Peyer's patch (tissue), 4 donors: ENCODE measurements around the gene FCRL5. TPM values are rescaled to one million over a fixed set of nuclear protein-coding genes. Genes with fewer than 3 reads are reported as not detected.
A peak's percentile ranks its signal among the peaks of the same experiment; 100 is the strongest.

Experiments used
- DNase-seq, 3 donors: peaks; one replicate each; pipeline ENCODE4 v3.0.0-alpha.2; 2017 to 2019
- H3K27ac ChIP-seq, 4 donors: fragments of 200-600 bp; sonication (generic); one replicate each; pipeline ENCODE4 v1.5.1; 2016 to 2019
- H3K27me3 ChIP-seq, 2 donors: fragments of 200-600 bp; sonication (generic); one replicate each; pipeline ENCODE4 v1.5.1; 2019
- H3K36me3 ChIP-seq, 3 donors: fragments of 200-600 bp; sonication (generic); one replicate each; pipeline ENCODE4 v1.5.1; 2016 to 2019
- H3K4me1 ChIP-seq, 4 donors: fragments of 200-600 bp; sonication (generic); one replicate each; pipeline ENCODE4 v1.5.1; 2016 to 2019
- H3K4me3 ChIP-seq, 4 donors: fragments of 200-600 bp; sonication (generic); 1 replicate in 3 of 4; 2 replicates in 1 of 4; pipeline ENCODE4 v1.5.1; 2016 to 2019; ENCODE audit warnings: mild to moderate bottlenecking in 1 of 4
- H3K9me3 ChIP-seq, 4 donors: fragments of 200-600 bp; sonication (generic); one replicate each; pipeline ENCODE4 v1.5.1; 2016 to 2019; ENCODE audit warnings: mild to moderate bottlenecking in 1 of 4
- CTCF ChIP-seq, 6 experiments: fragments of 450-650 bp in 4 of 6; fragments of 200-600 bp in 2 of 6; sonication (generic) in 1 of 6; IDR thresholded peaks; one replicate each; pipeline ENCODE4 v1.5.1; 2017 to 2019; ENCODE audit warnings: antibody characterized with exemption in 6 of 6, mild to moderate bottlenecking in 3 of 6, moderate library complexity in 1 of 6
- POLR2A ChIP-seq, 2 donors: fragments of 450-650 bp; IDR thresholded peaks; one replicate each; pipeline ENCODE4 v1.5.1; 2017; ENCODE audit warnings: antibody characterized with exemption in 2 of 2, mild to moderate bottlenecking in 2 of 2, moderate library complexity in 2 of 2
- total RNA-seq, 4 donors: library from RNA; depleted of rRNA; stranded (reverse); fragments of >200 nt; gene quantifications; one replicate each; pipeline ENCODE4 v1.1.0, GENCODE V29; 2016

Gene FCRL5
- total RNA-seq, 4 donors from 2014 or later = 0.53 to 19.0 (median 3.8) TPM

DNA sequence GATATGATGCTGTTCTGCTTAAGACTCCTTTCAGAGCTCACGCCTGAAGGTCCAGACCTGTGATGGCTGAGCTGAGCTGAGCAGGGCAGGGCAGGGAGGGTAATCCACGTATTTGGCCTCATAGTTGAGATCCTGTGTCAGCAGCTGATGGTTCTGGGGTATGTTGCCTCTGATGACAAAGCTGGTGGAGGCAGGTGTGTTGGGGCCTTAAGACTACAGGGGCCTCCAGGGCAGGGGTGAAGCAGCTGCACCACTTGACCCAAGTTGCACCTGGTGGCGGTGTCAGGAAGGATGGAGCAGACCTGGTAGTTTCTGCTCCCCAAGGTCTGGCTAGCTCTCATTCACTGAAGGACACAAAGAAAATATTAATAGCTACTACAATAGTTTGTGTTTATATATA is 57.0 kb downstream of the FCRL5 start:
- no peak overlapping the region for H3K27ac ChIP-seq
- no peak for DNase-seq
- peaks cover 0 to 13% (median 0%) of the 10 kb centered on the region in 4 donors for H3K4me1 ChIP-seq
- TF ChIP-seq CTCF (IDR thresholded peaks at IDR 0.05) (no peak), POLR2A (IDR thresholded peaks at IDR 0.05) (no peak)
- H3K9me3 ChIP-seq = no peaks in the 10 kb centered on the region
- no peak overlapping the region for H3K4me3 ChIP-seq
- H3K27me3 ChIP-seq = no peaks in the 10 kb centered on the region
- no peaks in the 10 kb centered on the region for H3K36me3 ChIP-seq

DNA sequence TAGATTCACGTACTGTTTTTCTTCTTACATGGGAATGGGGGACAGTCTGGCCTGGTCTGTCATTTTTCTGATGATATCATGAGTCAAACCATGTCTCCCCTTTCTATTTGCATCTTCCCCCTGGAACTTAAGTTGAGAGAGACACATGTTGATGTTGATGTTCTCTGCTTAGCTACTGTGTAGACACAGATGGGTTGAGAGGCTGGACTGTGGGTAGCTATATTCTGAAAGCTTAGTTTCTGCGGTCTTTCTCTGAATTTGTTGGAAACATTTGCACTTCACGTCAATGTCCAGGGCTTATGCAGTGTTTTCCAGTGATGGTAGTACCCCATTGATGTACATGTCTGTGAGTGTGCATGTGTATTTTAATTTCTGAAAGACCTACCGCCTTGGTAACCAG is 58.2 kb downstream of the FCRL5 start:
- no peak overlapping the region for H3K4me3 ChIP-seq
- DNase-seq = no peak
- no peak overlapping the region for H3K27ac ChIP-seq
- TF ChIP-seq POLR2A (IDR thresholded peaks at IDR 0.05) (no peak), CTCF (IDR thresholded peaks at IDR 0.05) (no peak)
- no peaks in the 10 kb centered on the region for H3K36me3 ChIP-seq
- H3K9me3 ChIP-seq = no peaks in the 10 kb centered on the region
- H3K27me3 ChIP-seq = no peaks in the 10 kb centered on the region
- H3K4me1 ChIP-seq = peaks cover 0 to 6% (median 0%) of the 10 kb centered on the region in 4 donors

GRCh38 chr1:157490467-157491165 is 61.7 kb downstream of the FCRL5 start:
- Histone ChIP-seq H3K4me1 (peaks cover 0 to 4% (median 0%) of the 10 kb centered on the region in 4 donors), H3K4me3 (no peak overlapping the region), H3K36me3 (no peaks in the 10 kb centered on the region), H3K9me3 (no peaks in the 10 kb centered on the region), H3K27ac (no peak overlapping the region), H3K27me3 (no peaks in the 10 kb centered on the region)
- no peak for TF ChIP-seq POLR2A (IDR thresholded peaks at IDR 0.05)
- TF ChIP-seq CTCF (IDR thresholded peaks at IDR 0.05) = peak in 5 of 6 experiments; percentile 8 to 72 (median 66)
- peak; percentile 67 to 90 (median 83) for DNase-seq

GRCh38 chr1:157488156-157488555 is 64.2 kb downstream of the FCRL5 start:
- Histone ChIP-seq H3K27ac (no peak overlapping the region), H3K4me3 (no peak overlapping the region), H3K9me3 (no peaks in the 10 kb centered on the region), H3K27me3 (no peaks in the 10 kb centered on the region), H3K36me3 (no peaks in the 10 kb centered on the region), H3K4me1 (peaks cover 0 to 4% (median 0%) of the 10 kb centered on the region in 4 donors)
- TF ChIP-seq POLR2A (IDR thresholded peaks at IDR 0.05) (no peak), CTCF (IDR thresholded peaks at IDR 0.05) (no peak)
- no peak for DNase-seq

DNA sequence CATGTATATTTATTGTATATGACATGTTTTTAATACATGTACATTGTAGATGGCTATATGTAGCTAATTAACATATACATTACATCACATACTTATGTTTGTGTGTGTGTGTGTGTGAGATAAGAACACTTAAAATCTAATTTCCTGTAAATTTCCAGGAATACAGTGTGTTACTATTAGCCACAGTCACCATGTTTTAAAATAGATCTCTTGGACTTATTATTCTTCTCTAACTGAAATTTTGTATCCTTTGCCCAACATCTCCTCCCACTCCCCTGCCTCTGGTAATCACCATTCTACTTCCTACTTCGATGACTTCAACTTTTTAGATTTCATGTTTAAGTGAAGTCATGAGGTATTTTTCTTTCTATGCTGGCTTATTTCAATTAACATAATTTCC is 64.8 kb downstream of the FCRL5 start:
- H3K36me3 ChIP-seq = no peaks in the 10 kb centered on the region
- DNase-seq = no peak
- no peak overlapping the region for H3K4me3 ChIP-seq
- H3K27ac ChIP-seq = no peak overlapping the region
- no peaks in the 10 kb centered on the region for H3K9me3 ChIP-seq
- no peaks in the 10 kb centered on the region for H3K27me3 ChIP-seq
- TF ChIP-seq POLR2A (IDR thresholded peaks at IDR 0.05) (no peak), CTCF (IDR thresholded peaks at IDR 0.05) (no peak)
- peaks cover 0 to 4% (median 0%) of the 10 kb centered on the region in 4 donors for H3K4me1 ChIP-seq
